HG02981 (cell line): Measurements from ENCODE around the gene USP17L28.
"Not testable (repeated sequence)": the region's sequence is repeated elsewhere in the genome, so short reads cannot be mapped to it uniquely, and the experiment has no call there.

Experiments
- ATAC-seq: cut with Tn5 transposase; IDR thresholded peaks from one replicate; pipeline ENCODE4 v1.9.1; 2021; ENCODE audit warnings: mild to moderate bottlenecking, moderate library complexity; ENCODE audit not compliant: unreplicated experiment

USP17L28 gene, protein sequence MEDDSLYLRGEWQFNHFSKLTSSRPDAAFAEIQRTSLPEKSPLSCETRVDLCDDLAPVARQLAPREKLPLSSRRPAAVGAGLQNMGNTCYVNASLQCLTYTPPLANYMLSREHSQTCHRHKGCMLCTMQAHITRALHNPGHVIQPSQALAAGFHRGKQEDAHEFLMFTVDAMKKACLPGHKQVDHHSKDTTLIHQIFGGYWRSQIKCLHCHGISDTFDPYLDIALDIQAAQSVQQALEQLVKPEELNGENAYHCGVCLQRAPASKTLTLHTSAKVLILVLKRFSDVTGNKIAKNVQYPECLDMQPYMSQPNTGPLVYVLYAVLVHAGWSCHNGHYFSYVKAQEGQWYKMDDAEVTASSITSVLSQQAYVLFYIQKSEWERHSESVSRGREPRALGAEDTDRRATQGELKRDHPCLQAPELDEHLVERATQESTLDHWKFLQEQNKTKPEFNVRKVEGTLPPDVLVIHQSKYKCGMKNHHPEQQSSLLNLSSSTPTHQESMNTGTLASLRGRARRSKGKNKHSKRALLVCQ

DNA sequence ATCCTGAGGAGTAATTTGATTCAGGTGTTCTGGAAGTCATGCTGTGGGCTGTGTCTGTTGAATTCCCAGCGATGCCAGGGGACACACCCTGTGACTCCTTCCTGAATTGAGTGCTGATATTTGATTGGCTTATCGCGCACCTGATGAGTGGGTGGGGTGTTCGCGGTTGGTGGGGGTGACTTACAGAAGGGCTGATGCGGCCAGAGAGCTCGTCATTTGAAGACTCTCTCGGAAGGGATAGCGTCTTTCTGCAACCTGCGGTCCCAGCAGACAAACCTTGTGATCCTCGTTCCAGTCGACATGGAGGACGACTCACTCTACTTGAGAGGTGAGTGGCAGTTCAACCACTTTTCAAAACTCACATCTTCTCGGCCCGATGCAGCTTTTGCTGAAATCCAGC is at the start of gene USP17L28:
TSS of gene USP17L28 (plus strand) at position 301 of the 400 bp plus-strand sequence. CDS start at position 301, 0 bp downstream.
- ATAC-seq, result not testable (repeated sequence)

DNA sequence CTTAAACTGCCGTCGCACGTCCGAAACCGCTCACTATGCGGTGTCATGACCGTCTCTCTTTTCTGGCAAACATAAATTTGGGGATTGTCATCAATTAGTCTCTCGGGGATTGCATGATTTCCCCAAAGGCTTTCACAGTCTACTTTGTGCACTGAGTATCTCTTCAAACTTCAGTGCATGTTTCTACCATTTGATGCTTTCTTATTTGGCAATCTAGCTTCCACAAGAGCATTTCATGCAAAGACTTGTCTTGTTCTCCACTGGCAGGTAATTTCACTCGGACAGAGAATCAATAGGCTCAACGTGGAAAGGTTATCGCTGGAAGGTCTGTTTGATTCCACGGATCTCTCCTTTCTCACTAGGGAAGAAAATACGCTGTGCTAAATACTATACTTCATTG is 24.5 kb upstream of the USP17L28 start:
- ATAC-seq, result not testable (repeated sequence)

DNA sequence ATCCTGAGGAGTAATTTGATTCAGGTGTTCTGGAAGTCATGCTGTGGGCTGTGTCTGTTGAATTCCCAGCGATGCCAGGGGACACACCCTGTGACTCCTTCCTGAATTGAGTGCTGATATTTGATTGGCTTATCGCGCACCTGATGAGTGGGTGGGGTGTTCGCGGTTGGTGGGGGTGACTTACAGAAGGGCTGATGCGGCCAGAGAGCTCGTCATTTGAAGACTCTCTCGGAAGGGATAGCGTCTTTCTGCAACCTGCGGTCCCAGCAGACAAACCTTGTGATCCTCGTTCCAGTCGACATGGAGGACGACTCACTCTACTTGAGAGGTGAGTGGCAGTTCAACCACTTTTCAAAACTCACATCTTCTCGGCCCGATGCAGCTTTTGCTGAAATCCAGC is 23.8 kb upstream of the USP17L28 start, which contains the start of gene USP17L24:
TSS of gene USP17L24 (plus strand) at position 301 of the 400 bp plus-strand sequence. CDS start at position 301, 0 bp downstream.
- not testable (repeated sequence) for ATAC-seq

DNA sequence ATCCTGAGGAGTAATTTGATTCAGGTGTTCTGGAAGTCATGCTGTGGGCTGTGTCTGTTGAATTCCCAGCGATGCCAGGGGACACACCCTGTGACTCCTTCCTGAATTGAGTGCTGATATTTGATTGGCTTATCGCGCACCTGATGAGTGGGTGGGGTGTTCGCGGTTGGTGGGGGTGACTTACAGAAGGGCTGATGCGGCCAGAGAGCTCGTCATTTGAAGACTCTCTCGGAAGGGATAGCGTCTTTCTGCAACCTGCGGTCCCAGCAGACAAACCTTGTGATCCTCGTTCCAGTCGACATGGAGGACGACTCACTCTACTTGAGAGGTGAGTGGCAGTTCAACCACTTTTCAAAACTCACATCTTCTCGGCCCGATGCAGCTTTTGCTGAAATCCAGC is 19.1 kb upstream of the USP17L28 start, which contains the start of gene USP17L25:
TSS of gene USP17L25 (plus strand) at position 301 of the 400 bp plus-strand sequence. CDS start at position 301, 0 bp downstream.
- not testable (repeated sequence) for ATAC-seq

DNA sequence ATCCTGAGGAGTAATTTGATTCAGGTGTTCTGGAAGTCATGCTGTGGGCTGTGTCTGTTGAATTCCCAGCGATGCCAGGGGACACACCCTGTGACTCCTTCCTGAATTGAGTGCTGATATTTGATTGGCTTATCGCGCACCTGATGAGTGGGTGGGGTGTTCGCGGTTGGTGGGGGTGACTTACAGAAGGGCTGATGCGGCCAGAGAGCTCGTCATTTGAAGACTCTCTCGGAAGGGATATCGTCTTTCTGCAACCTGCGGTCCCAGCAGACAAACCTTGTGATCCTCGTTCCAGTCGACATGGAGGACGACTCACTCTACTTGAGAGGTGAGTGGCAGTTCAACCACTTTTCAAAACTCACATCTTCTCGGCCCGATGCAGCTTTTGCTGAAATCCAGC is 14.3 kb upstream of the USP17L28 start, which contains the start of gene USP17L26:
TSS of gene USP17L26 (plus strand) at position 301 of the 400 bp plus-strand sequence. CDS start at position 301, 0 bp downstream.
- ATAC-seq, result not testable (repeated sequence)

DNA sequence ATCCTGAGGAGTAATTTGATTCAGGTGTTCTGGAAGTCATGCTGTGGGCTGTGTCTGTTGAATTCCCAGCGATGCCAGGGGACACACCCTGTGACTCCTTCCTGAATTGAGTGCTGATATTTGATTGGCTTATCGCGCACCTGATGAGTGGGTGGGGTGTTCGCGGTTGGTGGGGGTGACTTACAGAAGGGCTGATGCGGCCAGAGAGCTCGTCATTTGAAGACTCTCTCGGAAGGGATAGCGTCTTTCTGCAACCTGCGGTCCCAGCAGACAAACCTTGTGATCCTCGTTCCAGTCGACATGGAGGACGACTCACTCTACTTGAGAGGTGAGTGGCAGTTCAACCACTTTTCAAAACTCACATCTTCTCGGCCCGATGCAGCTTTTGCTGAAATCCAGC is 9.6 kb upstream of the USP17L28 start, which contains the start of gene USP17L5:
TSS of gene USP17L5 (plus strand) at position 301 of the 400 bp plus-strand sequence. CDS start at position 301, 0 bp downstream.
- ATAC-seq, result not testable (repeated sequence)

DNA sequence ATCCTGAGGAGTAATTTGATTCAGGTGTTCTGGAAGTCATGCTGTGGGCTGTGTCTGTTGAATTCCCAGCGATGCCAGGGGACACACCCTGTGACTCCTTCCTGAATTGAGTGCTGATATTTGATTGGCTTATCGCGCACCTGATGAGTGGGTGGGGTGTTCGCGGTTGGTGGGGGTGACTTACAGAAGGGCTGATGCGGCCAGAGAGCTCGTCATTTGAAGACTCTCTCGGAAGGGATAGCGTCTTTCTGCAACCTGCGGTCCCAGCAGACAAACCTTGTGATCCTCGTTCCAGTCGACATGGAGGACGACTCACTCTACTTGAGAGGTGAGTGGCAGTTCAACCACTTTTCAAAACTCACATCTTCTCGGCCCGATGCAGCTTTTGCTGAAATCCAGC is 4.8 kb upstream of the USP17L28 start, which contains the start of gene USP17L27:
TSS of gene USP17L27 (plus strand) at position 301 of the 400 bp plus-strand sequence. CDS start at position 301, 0 bp downstream.
- not testable (repeated sequence) for ATAC-seq

DNA sequence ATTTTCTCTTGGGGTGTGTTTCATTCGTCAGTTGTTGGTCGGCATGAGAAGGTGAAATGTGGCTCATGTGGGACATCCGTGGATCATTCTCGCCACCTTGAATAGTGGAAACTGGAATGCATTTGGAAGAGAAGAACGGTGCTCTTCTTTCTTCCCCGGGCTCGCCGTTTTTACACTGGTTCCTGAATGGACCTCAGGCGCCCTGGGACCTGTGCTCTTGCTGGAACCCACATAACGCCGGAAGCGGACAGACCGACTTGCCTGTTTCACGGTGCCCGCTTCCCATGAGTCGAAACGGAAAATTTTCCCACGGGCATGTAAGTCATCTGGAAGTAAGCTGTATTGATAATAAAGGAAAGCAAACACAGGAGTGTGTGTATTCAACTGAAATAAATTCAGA is 2.2 kb downstream of the USP17L28 start:
- ATAC-seq, result not testable (repeated sequence)

DNA sequence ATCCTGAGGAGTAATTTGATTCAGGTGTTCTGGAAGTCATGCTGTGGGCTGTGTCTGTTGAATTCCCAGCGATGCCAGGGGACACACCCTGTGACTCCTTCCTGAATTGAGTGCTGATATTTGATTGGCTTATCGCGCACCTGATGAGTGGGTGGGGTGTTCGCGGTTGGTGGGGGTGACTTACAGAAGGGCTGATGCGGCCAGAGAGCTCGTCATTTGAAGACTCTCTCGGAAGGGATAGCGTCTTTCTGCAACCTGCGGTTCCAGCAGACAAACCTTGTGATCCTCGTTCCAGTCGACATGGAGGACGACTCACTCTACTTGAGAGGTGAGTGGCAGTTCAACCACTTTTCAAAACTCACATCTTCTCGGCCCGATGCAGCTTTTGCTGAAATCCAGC is 4.6 kb downstream of the USP17L28 start, which contains the start of gene USP17L29:
TSS of gene USP17L29 (plus strand) at position 301 of the 400 bp plus-strand sequence. CDS start at position 301, 0 bp downstream.
- not testable (repeated sequence) for ATAC-seq

DNA sequence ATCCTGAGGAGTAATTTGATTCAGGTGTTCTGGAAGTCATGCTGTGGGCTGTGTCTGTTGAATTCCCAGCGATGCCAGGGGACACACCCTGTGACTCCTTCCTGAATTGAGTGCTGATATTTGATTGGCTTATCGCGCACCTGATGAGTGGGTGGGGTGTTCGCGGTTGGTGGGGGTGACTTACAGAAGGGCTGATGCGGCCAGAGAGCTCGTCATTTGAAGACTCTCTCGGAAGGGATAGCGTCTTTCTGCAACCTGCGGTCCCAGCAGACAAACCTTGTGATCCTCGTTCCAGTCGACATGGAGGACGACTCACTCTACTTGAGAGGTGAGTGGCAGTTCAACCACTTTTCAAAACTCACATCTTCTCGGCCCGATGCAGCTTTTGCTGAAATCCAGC is 14.1 kb downstream of the USP17L28 start, which contains the start of gene USP17L30:
TSS of gene USP17L30 (plus strand) at position 301 of the 400 bp plus-strand sequence. CDS start at position 301, 0 bp downstream.
- not testable (repeated sequence) for ATAC-seq

DNA sequence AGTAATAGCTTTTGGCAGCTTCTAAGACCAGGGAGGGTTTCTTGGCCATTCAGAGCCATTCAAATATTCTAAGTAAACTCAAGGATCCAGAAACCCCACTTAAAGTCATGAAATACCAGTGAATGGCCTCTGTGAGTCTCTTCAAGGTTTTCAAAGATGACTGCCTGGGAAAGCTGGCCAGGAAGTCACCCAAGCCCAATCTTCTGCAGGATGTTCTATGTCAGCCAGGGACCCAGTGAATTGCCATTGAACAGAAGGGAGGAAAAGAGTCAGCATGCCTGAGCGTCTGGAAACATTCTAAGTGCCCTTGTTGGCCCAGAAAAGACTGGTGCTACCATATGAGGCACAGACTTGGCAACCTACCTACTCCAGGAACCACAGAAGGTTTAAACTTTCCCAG is 31.2 kb downstream of the USP17L28 start:
- ATAC-seq, result not testable (repeated sequence)

DNA sequence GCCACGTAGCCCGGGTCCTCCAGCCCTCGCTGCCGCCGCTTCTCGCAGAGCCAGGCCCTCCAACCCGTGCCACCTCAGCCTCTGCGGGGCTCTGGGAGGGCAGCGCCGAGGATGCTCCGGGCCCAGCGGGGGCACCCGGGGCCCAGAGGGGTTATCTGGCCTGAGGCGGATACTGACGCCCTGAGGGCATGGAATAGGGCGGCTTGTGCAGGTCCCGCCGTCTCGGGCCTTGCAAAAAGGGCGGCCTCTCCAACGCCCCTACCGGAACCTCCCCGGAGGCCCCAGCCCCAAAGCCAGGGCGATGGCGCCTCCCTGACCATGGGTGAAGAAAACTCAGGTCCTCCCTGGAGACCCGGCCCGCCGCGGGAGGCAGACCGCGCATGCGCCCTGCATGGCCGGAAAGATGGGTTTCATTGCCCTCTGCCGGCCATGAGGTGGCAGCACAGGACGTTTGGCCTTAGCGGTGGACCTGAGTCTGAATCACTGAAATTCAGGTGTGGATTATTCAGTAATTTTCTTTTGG is 32.4 kb downstream of the USP17L28 start:
- not testable (repeated sequence) for ATAC-seq

DNA sequence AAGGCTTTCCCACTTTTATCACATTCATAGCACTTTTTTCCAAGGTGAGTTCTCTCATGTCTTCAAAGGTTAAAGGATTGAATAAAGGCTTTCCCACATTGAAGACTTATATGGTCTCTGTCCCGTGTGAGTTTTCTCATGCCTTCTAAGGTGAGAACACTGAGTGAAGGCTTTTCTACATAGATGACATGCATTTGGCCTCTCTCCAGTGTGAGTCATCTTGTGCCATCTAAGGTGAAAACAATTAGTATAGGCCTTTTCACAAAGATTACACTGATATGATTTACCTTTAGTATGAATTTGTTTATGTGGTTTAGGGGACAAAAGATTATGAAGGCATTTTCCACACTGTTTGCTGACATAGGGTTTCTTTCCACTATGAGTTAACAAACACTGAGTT is 35.4 kb downstream of the USP17L28 start:
- no peak for ATAC-seq

DNA sequence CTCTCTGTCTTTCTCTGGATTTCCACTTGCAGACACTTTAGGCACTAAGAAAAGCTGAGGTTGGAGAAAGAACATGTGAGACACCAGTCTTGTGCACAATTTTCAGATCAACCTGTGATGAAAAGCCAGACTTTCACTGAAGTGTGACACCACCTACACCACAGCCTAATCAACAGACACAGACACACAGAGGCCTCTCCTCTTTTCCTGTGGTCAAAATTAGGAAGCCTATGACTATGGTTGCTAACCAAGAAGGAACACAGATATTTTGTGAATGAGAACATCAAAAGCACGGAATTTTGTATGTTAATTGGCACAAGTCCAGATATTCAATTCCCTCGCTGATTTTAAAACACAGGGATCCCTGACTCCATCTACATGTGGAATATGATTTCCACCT is 40.3 kb downstream of the USP17L28 start:
- ATAC-seq, result not testable (repeated sequence)
